LNCaP clone FGC (cell line): Measurements from ENCODE around the gene PCSK4.

Source experiments
- DNase-seq: peaks from one replicate; pipeline ENCODE4 v3.0.0-alpha.2; 2011; ENCODE audit warnings: low read depth
- H3K4me3 ChIP-seq: 2 replicates; pipeline ENCODE4 v1.5.1; 2011; ENCODE audit warnings: mild to moderate bottlenecking, low read depth, low read length, control low read depth
- CTCF ChIP-seq: IDR thresholded peaks from 2 replicates; pipeline ENCODE4 v1.5.1; 2012; ENCODE audit warnings: mild to moderate bottlenecking; ENCODE audit not compliant: control insufficient read depth, insufficient read depth; ENCODE audit errors: extremely low read depth

The PCSK4 gene

GRCh38 chr19:1512671-1513498 lies 22.7 kb upstream of the PCSK4 start, which contains the start of gene ADAMTSL5:
Gene ADAMTSL5, minus strand, starts transcription at chr19:1513019. Its CDS starts 2,076 bp downstream, at chr19:1510943.
- no peak within 1 kb of the TSS for H3K4me3 ChIP-seq

GRCh38 chr19:1511318-1512317 lies 21.5 kb upstream of the PCSK4 start:
- no peak for DNase-seq
- TF ChIP-seq CTCF: no peak
- no peak overlapping the region for H3K4me3 ChIP-seq

More at GRCh38 chr19:1512671-1513498, 22.7 kb upstream of the PCSK4 start, which contains the start of gene ADAMTSL5:
- peak; percentile 29 for TF ChIP-seq CTCF
- no peak for DNase-seq

- DNase-seq: no peak
- no peak overlapping the region for H3K4me3 ChIP-seq
- no peak for TF ChIP-seq CTCF
These were observed 20.7 kb upstream of the PCSK4 start for GRCh38 chr19:1510807-1511206.

- no peak for DNase-seq
- TF ChIP-seq CTCF: no peak
- no peak overlapping the region for H3K4me3 ChIP-seq
These were observed 20.3 kb upstream of the PCSK4 start for GRCh38 chr19:1510442-1510806.

GRCh38 chr19:1509602-1510441 lies 19.7 kb upstream of the PCSK4 start:
- no peak overlapping the region for H3K4me3 ChIP-seq
- DNase-seq: no peak
- TF ChIP-seq CTCF: no peak

- H3K4me3 ChIP-seq: peak overlapping the region; percentile 40
- no peak for DNase-seq
- no peak for TF ChIP-seq CTCF
These were observed 18.3 kb upstream of the PCSK4 start for GRCh38 chr19:1508507-1508856.
